WTC11 (cell line): ENCODE results near the gene MACROH2A2. TPM values are rescaled to one million over a fixed set of nuclear protein-coding genes. Genes with fewer than 3 reads are reported as not detected.

Experiments used
- ATAC-seq: fragments of 200-7000 bp; cut with Tn5 transposase; 2 replicates; pipeline ENCODE4 v1.10.0; 2021; ENCODE audit warnings: mild to moderate bottlenecking, moderate library complexity
- CTCF ChIA-PET: fragments of 300-600 bp; sonication (Branson Sonifier 250); formaldehyde crosslinking; loops from one replicate; lab custom pipeline; 2021; ENCODE audit warnings: antibody characterized with exemption; lab: Charles Lee
- POLR2A ChIA-PET: fragments of 350-600 bp; sonication (Branson Sonifier 250); formaldehyde crosslinking; loops from one replicate; lab custom pipeline; 2021; ENCODE audit warnings: antibody characterized with exemption; lab: Charles Lee
- DNase-seq: peaks from one replicate; pipeline ENCODE4 v3.0.0; 2021; ENCODE audit warnings: low spot score
- H3K27ac Mint-ChIP-seq: 2 replicates; pipeline ENCODE4 v1.8.0; 2021; ENCODE audit warnings: mixed read lengths
- H3K27me3 Mint-ChIP-seq: 2 replicates; pipeline ENCODE4 v1.8.0; 2021; ENCODE audit warnings: low read depth, mild to moderate bottlenecking, moderate library complexity, mixed read lengths
- H3K36me3 Mint-ChIP-seq: 2 replicates; pipeline ENCODE4 v1.8.0; 2021; ENCODE audit warnings: mixed read lengths
- H3K4me1 Mint-ChIP-seq: 2 replicates; pipeline ENCODE4 v1.8.0; 2022; ENCODE audit warnings: mixed read lengths
- H3K4me3 Mint-ChIP-seq: 2 replicates; pipeline ENCODE4 v1.8.0; 2021; ENCODE audit warnings: mild to moderate bottlenecking, moderate library complexity, mixed read lengths
- H3K9me3 Mint-ChIP-seq: 2 replicates; pipeline ENCODE4 v1.8.0; 2021; ENCODE audit warnings: mixed read lengths
- ATF1 ChIP-seq: sonication (generic); formaldehyde crosslinking; IDR thresholded peaks from 2 replicates; pipeline ENCODE4 v1.8.1; 2023; ENCODE audit warnings: mild to moderate bottlenecking, moderate library complexity, missing genetic modification reagents
- EMX1 ChIP-seq: fragments of 250-450 bp; sonication (Bioruptor Pico); IDR thresholded peaks from 2 replicates; pipeline ENCODE4 v1.8.0; 2021; ENCODE audit warnings: mild to moderate bottlenecking
- ESRRA ChIP-seq: sonication (generic); formaldehyde crosslinking; IDR thresholded peaks from 2 replicates; pipeline ENCODE4 v1.8.1; 2022; ENCODE audit warnings: mild to moderate bottlenecking, missing genetic modification reagents, borderline replicate concordance
- FOXP1 ChIP-seq: sonication (generic); formaldehyde crosslinking; IDR thresholded peaks from 2 replicates; pipeline ENCODE4 v1.8.0; 2022; ENCODE audit warnings: missing genetic modification reagents, mild to moderate bottlenecking, moderate library complexity, borderline replicate concordance
- GTF2I ChIP-seq: fragments of 250-450 bp; sonication (Bioruptor Pico); conservative IDR thresholded peaks from 2 replicates; pipeline ENCODE4 v1.4.0; 2021; ENCODE audit warnings: mild to moderate bottlenecking
- NFE2L1 ChIP-seq: sonication (generic); formaldehyde crosslinking; IDR thresholded peaks from 2 replicates; pipeline ENCODE4 v1.8.1; 2023; ENCODE audit warnings: missing genetic modification reagents
- NR1H2 ChIP-seq: sonication (generic); formaldehyde crosslinking; IDR thresholded peaks from 2 replicates; pipeline ENCODE4 v1.9.0; 2021; ENCODE audit warnings: mild to moderate bottlenecking, moderate library complexity, missing genetic modification reagents
- NR2C2 ChIP-seq: sonication (generic); formaldehyde crosslinking; IDR thresholded peaks from 2 replicates; pipeline ENCODE4 v1.8.0; 2022; ENCODE audit warnings: mild to moderate bottlenecking, missing genetic modification reagents
- PRRX2 ChIP-seq: fragments of 250-450 bp; sonication (Bioruptor Pico); IDR thresholded peaks from 2 replicates; pipeline ENCODE4 v1.8.0; 2021; ENCODE audit warnings: mild to moderate bottlenecking
- RORB ChIP-seq: fragments of 250-450 bp; sonication (Bioruptor Pico); IDR thresholded peaks from 2 replicates; pipeline ENCODE4 v1.9.0; 2021; ENCODE audit warnings: mild to moderate bottlenecking
- SOX15 ChIP-seq: fragments of 250-450 bp; sonication (Bioruptor Pico); IDR thresholded peaks from 2 replicates; pipeline ENCODE4 v1.9.0; 2021; ENCODE audit warnings: mild to moderate bottlenecking
- TEAD4 ChIP-seq: sonication (generic); formaldehyde crosslinking; IDR thresholded peaks from 2 replicates; pipeline ENCODE4 v1.8.0; 2022; ENCODE audit warnings: mild to moderate bottlenecking, missing genetic modification reagents
- ZNF219 ChIP-seq: sonication (generic); formaldehyde crosslinking; IDR thresholded peaks from 2 replicates; pipeline ENCODE4 v1.8.0; 2023; ENCODE audit warnings: missing genetic modification reagents, mild to moderate bottlenecking, borderline replicate concordance
- ZNF416 ChIP-seq: fragments of 250-450 bp; sonication (Bioruptor Pico); IDR thresholded peaks from 2 replicates; pipeline ENCODE4 v1.9.0; 2021; ENCODE audit warnings: mild to moderate bottlenecking, inconsistent platforms
- total RNA-seq: library from RNA; stranded (reverse); gene quantifications from 3 replicates; pipeline ENCODE4 v1.2.3, GENCODE V29; 2021
- TF ChIP-seq, protein P1 (sequence below): sonication (generic); formaldehyde crosslinking; IDR thresholded peaks from 2 replicates; pipeline ENCODE4 v1.8.1; 2023; ENCODE audit warnings: mild to moderate bottlenecking, missing genetic modification reagents, moderate library complexity
- TF ChIP-seq, protein P2 (sequence below): sonication (generic); formaldehyde crosslinking; IDR thresholded peaks from 2 replicates; pipeline ENCODE4 v1.8.0; 2023; ENCODE audit warnings: mild to moderate bottlenecking, missing genetic modification reagents
- TF ChIP-seq, protein P3 (sequence below): sonication (generic); formaldehyde crosslinking; IDR thresholded peaks from 2 replicates; pipeline ENCODE4 v1.8.1; 2022; ENCODE audit warnings: low read depth, mild to moderate bottlenecking, moderate library complexity, missing genetic modification reagents, borderline replicate concordance
- TF ChIP-seq, protein P4 (sequence below): fragments of 250-450 bp; sonication (Bioruptor Pico); IDR thresholded peaks from 2 replicates; pipeline ENCODE4 v1.8.0; 2021; ENCODE audit warnings: mild to moderate bottlenecking
- TF ChIP-seq, protein P5 (sequence below): sonication (generic); formaldehyde crosslinking; IDR thresholded peaks from 2 replicates; pipeline ENCODE4 v1.8.1; 2022; ENCODE audit warnings: low read depth, missing genetic modification reagents, borderline replicate concordance
- TF ChIP-seq, protein P6 (sequence below): sonication (generic); formaldehyde crosslinking; IDR thresholded peaks from 2 replicates; pipeline ENCODE4 v1.8.1; 2022; ENCODE audit warnings: missing genetic modification reagents, borderline replicate concordance
- TF ChIP-seq, protein P7 (sequence below): sonication (generic); formaldehyde crosslinking; conservative IDR thresholded peaks from 2 replicates; pipeline ENCODE4 v1.8.1; 2022; ENCODE audit warnings: mild to moderate bottlenecking, missing genetic modification reagents
- TF ChIP-seq, protein P8 (sequence below): sonication (generic); formaldehyde crosslinking; IDR thresholded peaks from 2 replicates; pipeline ENCODE4 v1.8.1; 2023; ENCODE audit warnings: mild to moderate bottlenecking, moderate library complexity, missing genetic modification reagents

Gene MACROH2A2
- total RNA-seq, 1 experiment from 2014 or later: 35.4 TPM

DNA sequence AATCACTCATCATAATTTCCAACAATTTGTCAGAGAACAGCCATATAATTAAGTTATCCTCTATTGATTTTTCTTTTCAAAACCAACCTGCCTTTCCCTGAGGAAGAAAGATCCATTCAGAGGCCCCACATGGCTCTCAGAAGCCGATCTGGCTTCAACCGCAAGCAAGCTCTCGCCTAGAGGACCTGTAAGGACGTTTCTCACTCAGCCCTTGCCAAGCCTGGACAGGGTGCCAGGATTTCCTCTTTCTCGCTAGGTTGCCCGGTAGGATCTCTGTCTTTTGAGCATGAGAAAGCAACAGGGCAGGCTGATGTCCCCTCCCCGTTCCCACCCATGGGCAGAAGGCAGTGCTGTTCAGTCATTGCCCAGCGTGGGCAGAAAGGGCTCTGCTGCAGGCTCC, 67.0 kb downstream of the MACROH2A2 start (continued):
- no peak for TF ChIP-seq FOXP1
- TF ChIP-seq EMX1 (CRISPR knock-in tag): no peak
- no peak for TF ChIP-seq ZNF416
- no peak for TF ChIP-seq ATF1
- no peak for TF ChIP-seq SOX15 (CRISPR knock-in tag)
- TF ChIP-seq, protein P1, sequence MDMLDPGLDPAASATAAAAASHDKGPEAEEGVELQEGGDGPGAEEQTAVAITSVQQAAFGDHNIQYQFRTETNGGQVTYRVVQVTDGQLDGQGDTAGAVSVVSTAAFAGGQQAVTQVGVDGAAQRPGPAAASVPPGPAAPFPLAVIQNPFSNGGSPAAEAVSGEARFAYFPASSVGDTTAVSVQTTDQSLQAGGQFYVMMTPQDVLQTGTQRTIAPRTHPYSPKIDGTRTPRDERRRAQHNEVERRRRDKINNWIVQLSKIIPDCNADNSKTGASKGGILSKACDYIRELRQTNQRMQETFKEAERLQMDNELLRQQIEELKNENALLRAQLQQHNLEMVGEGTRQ (CRISPR knock-in tag): no peak
- TF ChIP-seq, protein P2, sequence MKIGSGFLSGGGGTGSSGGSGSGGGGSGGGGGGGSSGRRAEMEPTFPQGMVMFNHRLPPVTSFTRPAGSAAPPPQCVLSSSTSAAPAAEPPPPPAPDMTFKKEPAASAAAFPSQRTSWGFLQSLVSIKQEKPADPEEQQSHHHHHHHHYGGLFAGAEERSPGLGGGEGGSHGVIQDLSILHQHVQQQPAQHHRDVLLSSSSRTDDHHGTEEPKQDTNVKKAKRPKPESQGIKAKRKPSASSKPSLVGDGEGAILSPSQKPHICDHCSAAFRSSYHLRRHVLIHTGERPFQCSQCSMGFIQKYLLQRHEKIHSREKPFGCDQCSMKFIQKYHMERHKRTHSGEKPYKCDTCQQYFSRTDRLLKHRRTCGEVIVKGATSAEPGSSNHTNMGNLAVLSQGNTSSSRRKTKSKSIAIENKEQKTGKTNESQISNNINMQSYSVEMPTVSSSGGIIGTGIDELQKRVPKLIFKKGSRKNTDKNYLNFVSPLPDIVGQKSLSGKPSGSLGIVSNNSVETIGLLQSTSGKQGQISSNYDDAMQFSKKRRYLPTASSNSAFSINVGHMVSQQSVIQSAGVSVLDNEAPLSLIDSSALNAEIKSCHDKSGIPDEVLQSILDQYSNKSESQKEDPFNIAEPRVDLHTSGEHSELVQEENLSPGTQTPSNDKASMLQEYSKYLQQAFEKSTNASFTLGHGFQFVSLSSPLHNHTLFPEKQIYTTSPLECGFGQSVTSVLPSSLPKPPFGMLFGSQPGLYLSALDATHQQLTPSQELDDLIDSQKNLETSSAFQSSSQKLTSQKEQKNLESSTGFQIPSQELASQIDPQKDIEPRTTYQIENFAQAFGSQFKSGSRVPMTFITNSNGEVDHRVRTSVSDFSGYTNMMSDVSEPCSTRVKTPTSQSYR (CRISPR knock-in tag): no peak
- TF ChIP-seq, protein P3, sequence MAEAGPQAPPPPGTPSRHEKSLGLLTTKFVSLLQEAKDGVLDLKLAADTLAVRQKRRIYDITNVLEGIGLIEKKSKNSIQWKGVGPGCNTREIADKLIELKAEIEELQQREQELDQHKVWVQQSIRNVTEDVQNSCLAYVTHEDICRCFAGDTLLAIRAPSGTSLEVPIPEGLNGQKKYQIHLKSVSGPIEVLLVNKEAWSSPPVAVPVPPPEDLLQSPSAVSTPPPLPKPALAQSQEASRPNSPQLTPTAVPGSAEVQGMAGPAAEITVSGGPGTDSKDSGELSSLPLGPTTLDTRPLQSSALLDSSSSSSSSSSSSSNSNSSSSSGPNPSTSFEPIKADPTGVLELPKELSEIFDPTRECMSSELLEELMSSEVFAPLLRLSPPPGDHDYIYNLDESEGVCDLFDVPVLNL: no peak
- TF ChIP-seq, protein P4, sequence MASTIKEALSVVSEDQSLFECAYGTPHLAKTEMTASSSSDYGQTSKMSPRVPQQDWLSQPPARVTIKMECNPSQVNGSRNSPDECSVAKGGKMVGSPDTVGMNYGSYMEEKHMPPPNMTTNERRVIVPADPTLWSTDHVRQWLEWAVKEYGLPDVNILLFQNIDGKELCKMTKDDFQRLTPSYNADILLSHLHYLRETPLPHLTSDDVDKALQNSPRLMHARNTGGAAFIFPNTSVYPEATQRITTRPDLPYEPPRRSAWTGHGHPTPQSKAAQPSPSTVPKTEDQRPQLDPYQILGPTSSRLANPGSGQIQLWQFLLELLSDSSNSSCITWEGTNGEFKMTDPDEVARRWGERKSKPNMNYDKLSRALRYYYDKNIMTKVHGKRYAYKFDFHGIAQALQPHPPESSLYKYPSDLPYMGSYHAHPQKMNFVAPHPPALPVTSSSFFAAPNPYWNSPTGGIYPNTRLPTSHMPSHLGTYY: no peak
- TF ChIP-seq NR2C2 (CRISPR knock-in tag): no peak
- TF ChIP-seq NFE2L1 (CRISPR knock-in tag): no peak
- TF ChIP-seq, protein P5, sequence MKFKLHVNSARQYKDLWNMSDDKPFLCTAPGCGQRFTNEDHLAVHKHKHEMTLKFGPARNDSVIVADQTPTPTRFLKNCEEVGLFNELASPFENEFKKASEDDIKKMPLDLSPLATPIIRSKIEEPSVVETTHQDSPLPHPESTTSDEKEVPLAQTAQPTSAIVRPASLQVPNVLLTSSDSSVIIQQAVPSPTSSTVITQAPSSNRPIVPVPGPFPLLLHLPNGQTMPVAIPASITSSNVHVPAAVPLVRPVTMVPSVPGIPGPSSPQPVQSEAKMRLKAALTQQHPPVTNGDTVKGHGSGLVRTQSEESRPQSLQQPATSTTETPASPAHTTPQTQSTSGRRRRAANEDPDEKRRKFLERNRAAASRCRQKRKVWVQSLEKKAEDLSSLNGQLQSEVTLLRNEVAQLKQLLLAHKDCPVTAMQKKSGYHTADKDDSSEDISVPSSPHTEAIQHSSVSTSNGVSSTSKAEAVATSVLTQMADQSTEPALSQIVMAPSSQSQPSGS (CRISPR knock-in tag): no peak
- TF ChIP-seq NR1H2: no peak
- TF ChIP-seq, all 79 proteins: peak for 0

DNA sequence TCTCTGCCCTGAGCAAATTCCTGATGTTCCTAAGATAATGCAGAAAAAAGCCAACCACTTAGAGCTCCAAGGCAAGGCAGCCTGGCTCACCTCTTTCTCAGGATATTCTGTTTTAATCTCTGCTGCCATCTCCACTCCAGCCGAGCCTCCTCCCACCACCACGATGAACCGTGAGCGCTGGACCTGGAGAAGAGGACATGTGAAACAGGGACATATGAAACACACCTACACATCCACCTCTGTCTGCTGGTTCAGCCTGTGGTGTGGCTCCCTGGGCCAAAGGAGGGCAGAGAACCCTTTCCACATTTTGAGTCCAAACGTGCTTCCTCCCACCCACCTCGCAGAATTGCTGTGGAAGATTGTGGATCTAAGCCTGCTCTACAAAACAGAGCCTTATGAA, 67.8 kb downstream of the MACROH2A2 start:
- ChIA-PET CTCF (interaction anchor here (0.7 to 1.4 kb wide), 5 partner anchors 13 to 319 kb away, joined by 3 to 9 read pairs (median 3); partner anchors contain the start of gene TYSND1), POLR2A (interaction anchor here (1.2 kb wide), 1 partner anchor 26 kb away, joined by 4 read pairs; the partner anchor contains the start of gene TYSND1)
- Mint-ChIP-seq H3K27me3 (no peaks in the 10 kb centered on the region), H3K4me1 (peaks cover 10% of the 10 kb centered on the region; the same call in 1 of the 2 replicates), H3K36me3 (no peaks in the 10 kb centered on the region; the same call in 1 of the 2 replicates), H3K4me3 (no peak overlapping the region), H3K9me3 (peaks cover 3% of the 10 kb centered on the region), H3K27ac (no peak overlapping the region)
- no peak for DNase-seq
- ATAC-seq: no peak
- TF ChIP-seq, protein P6, sequence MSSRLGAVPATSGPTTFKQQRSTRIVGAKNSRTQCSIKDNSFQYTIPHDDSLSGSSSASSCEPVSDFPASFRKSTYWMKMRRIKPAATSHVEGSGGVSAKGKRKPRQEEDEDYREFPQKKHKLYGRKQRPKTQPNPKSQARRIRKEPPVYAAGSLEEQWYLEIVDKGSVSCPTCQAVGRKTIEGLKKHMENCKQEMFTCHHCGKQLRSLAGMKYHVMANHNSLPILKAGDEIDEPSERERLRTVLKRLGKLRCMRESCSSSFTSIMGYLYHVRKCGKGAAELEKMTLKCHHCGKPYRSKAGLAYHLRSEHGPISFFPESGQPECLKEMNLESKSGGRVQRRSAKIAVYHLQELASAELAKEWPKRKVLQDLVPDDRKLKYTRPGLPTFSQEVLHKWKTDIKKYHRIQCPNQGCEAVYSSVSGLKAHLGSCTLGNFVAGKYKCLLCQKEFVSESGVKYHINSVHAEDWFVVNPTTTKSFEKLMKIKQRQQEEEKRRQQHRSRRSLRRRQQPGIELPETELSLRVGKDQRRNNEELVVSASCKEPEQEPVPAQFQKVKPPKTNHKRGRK: no peak
- no peak for TF ChIP-seq ESRRA (CRISPR knock-in tag)
- no peak for TF ChIP-seq EMX1 (CRISPR knock-in tag)
- TF ChIP-seq RORB (CRISPR knock-in tag): no peak
- TF ChIP-seq, protein P7, sequence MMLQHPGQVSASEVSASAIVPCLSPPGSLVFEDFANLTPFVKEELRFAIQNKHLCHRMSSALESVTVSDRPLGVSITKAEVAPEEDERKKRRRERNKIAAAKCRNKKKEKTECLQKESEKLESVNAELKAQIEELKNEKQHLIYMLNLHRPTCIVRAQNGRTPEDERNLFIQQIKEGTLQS (CRISPR knock-in tag): no peak
- TF ChIP-seq TEAD4: no peak
- no peak for TF ChIP-seq PRRX2
- no peak for TF ChIP-seq GTF2I (CRISPR knock-in tag)
- no peak for TF ChIP-seq FOXP1
- no peak for TF ChIP-seq ZNF219 (CRISPR knock-in tag)
- TF ChIP-seq NR2C2 (CRISPR knock-in tag): no peak
- TF ChIP-seq, protein P8, sequence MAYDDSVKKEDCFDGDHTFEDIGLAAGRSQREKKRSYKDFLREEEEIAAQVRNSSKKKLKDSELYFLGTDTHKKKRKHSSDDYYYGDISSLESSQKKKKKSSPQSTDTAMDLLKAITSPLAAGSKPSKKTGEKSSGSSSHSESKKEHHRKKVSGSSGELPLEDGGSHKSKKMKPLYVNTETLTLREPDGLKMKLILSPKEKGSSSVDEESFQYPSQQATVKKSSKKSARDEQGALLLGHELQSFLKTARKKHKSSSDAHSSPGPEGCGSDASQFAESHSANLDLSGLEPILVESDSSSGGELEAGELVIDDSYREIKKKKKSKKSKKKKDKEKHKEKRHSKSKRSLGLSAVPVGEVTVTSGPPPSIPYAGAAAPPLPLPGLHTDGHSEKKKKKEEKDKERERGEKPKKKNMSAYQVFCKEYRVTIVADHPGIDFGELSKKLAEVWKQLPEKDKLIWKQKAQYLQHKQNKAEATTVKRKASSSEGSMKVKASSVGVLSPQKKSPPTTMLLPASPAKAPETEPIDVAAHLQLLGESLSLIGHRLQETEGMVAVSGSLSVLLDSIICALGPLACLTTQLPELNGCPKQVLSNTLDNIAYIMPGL (CRISPR knock-in tag): no peak
